DND-41 (cell line): Measurements from ENCODE around the gene TRIP12.

Experiments used
- EZH2 ChIP-seq: IDR thresholded peaks from 3 replicates; pipeline ENCODE4 v1.6.1; 2012; ENCODE audit warnings: borderline replicate concordance, low read depth, mild to moderate bottlenecking, moderate library complexity, low read length, inconsistent platforms; ENCODE audit not compliant: severe bottlenecking
- TF ChIP-seq, protein P1 (sequence below): IDR thresholded peaks from 2 replicates; pipeline ENCODE4 v1.5.1; 2012; ENCODE audit warnings: borderline replicate concordance, low read length, moderate library complexity, mild to moderate bottlenecking; ENCODE audit not compliant: poor library complexity, severe bottlenecking; ENCODE audit errors: extremely low read depth

DNA sequence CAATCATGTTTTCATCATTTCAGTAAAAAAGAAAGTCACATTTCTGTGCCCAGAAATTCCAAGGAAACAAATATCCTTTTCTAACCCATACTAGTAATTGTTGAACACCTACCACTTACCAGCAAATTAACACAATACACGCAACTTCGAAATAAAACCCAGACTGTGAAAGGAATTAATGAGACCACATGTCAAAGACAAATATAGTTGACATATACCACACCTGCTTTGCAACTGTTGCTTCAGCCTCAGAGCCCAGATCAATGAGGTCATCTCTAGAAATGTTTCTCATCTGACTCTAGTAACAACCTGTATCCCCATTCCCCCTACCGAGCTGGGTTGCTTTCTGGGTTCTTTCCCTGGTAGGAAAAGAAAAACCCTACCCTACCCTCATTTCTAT is 52.6 kb downstream of the TRIP12 start:
- TF ChIP-seq, protein P1, sequence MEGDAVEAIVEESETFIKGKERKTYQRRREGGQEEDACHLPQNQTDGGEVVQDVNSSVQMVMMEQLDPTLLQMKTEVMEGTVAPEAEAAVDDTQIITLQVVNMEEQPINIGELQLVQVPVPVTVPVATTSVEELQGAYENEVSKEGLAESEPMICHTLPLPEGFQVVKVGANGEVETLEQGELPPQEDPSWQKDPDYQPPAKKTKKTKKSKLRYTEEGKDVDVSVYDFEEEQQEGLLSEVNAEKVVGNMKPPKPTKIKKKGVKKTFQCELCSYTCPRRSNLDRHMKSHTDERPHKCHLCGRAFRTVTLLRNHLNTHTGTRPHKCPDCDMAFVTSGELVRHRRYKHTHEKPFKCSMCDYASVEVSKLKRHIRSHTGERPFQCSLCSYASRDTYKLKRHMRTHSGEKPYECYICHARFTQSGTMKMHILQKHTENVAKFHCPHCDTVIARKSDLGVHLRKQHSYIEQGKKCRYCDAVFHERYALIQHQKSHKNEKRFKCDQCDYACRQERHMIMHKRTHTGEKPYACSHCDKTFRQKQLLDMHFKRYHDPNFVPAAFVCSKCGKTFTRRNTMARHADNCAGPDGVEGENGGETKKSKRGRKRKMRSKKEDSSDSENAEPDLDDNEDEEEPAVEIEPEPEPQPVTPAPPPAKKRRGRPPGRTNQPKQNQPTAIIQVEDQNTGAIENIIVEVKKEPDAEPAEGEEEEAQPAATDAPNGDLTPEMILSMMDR: no peak
- TF ChIP-seq EZH2: no peak
